AG10803 (cell line): Measurements from ENCODE around the gene DMRT1.
A peak's percentile ranks its signal among the peaks of the same experiment; 100 is the strongest.

Experiments used
- DNase-seq: peaks from one replicate; pipeline ENCODE4 v3.0.0; 2010; ENCODE audit warnings: low read depth
- H3K4me3 ChIP-seq: 2 replicates; pipeline ENCODE4 v1.5.1; 2011; ENCODE audit warnings: mild to moderate bottlenecking, low read length, control low read depth
- TF ChIP-seq, protein P1 (sequence below): conservative IDR thresholded peaks from 2 replicates; pipeline ENCODE4 v1.5.1; 2011; ENCODE audit warnings: mild to moderate bottlenecking, low read length, control low read depth, inconsistent platforms

DMRT1 gene

DNA sequence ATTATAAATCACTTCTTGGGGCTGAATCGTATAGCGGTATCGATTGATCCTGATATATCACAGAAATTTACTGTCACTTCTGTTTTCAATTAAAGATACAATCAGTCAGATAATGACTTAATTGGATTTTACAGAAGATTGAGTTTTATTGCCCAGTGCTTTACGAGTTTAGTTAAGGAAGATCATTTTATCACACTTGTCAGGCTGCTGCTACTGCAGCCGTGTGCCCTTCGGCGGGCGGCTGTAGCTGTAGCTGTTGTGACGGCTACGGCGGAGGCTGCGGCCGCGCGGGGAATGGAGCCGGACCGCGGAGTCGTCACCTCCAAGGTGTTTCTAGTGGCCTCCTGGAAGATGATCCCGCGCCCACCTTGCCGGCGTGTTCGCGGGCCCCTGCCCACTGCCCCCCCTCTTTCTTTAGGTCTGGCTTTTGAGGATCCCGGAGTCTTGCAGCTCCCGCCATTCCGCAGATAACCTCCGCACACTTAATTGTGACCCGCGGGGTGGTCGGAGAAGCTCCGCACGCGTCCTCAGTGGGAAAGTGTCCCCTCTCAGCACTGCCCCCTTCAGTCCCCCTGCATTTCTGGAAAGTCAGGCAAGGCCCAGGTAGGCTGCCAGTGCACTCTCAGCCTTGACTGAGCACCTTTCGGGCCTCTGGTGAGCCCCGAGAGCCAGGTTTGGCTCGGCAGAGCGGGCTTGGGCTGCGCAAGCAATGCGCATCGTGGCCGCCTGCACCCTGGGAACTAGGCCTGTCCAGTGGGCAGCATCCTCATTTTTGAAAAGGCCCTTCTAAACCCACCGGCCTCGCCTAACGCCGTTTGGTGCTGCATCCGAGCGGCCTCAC, 128.0 kb downstream of the DMRT1 start:
- DNase-seq = no peak
- TF ChIP-seq, protein P1, sequence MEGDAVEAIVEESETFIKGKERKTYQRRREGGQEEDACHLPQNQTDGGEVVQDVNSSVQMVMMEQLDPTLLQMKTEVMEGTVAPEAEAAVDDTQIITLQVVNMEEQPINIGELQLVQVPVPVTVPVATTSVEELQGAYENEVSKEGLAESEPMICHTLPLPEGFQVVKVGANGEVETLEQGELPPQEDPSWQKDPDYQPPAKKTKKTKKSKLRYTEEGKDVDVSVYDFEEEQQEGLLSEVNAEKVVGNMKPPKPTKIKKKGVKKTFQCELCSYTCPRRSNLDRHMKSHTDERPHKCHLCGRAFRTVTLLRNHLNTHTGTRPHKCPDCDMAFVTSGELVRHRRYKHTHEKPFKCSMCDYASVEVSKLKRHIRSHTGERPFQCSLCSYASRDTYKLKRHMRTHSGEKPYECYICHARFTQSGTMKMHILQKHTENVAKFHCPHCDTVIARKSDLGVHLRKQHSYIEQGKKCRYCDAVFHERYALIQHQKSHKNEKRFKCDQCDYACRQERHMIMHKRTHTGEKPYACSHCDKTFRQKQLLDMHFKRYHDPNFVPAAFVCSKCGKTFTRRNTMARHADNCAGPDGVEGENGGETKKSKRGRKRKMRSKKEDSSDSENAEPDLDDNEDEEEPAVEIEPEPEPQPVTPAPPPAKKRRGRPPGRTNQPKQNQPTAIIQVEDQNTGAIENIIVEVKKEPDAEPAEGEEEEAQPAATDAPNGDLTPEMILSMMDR = no peak
- no peak overlapping the region for H3K4me3 ChIP-seq

DNA sequence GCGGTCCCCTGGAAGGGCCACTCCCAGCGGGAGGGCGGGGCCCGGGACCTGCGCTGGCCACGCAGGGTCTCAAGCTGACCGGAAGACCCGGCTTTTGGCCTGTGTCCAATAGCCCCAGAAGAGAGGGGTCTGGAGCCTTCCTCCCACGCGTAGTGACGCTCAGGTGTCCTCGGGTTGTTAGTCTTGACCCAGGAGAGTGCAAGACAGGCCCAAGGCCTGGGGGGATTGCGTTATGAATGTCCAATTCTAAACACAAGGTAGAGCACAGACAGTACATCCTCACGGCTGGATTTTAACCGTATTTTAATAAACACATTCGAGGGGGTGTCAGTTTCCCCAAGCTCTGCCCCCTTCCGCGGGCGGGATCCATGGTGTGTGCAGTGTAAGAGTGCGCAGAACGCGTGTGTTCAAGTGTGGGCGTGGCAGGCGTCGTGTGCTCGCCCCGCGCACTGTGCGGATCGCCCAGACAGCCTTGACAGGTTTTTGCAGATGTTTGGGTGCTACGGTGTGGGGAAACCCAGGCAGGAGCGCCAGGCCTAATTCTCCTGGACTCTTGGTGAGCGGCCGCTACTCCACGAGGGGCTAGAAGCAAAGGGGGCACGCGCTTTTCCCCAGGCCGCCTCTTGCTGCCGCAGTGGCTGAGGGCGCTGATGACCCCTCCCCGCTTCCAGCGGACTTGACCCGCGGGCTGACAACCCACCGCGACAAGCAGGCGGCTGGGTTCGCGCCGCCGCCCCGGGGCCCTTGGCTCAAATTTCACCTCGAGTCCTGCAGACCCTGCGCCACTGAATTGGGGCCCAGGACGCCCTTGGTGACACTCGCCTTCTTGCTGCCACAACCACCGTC, 128.9 kb downstream of the DMRT1 start:
- TF ChIP-seq, protein P1 = no peak
- no peak for DNase-seq
- no peak overlapping the region for H3K4me3 ChIP-seq

DNA sequence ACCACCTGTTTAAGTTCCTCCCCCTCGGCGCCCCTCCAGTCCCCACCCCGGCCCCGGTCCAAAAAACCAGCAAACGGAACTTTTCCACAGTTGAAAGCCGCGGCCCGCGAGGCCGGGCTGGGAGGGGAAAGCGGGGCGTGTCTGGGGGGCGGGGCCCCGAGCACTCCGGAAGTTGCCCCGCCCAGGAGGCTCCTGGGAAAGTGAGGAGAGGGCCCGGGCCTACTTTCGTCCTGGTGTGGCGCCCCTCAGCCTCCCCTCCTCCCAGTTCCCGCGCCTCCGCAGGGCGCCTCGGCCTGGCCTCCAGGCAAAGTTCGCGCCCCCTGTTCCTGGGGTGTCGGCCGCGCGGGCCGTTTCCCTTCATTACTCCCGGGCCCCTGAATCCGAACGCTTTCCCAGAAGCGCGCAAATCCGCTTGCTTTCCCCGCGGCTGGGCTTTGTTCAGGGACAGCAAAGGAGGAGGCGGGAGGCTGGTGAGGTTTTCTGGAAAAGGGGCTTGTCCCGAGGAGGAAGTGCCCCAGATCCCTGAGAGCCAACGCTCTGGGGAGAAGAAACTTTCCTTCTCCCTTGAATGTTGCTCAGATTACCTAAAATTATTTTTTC, 130.5 kb downstream of the DMRT1 start:
- TF ChIP-seq, protein P1 = no peak
- DNase-seq = no peak
- peak overlapping the region; percentile 29 for H3K4me3 ChIP-seq

DNA sequence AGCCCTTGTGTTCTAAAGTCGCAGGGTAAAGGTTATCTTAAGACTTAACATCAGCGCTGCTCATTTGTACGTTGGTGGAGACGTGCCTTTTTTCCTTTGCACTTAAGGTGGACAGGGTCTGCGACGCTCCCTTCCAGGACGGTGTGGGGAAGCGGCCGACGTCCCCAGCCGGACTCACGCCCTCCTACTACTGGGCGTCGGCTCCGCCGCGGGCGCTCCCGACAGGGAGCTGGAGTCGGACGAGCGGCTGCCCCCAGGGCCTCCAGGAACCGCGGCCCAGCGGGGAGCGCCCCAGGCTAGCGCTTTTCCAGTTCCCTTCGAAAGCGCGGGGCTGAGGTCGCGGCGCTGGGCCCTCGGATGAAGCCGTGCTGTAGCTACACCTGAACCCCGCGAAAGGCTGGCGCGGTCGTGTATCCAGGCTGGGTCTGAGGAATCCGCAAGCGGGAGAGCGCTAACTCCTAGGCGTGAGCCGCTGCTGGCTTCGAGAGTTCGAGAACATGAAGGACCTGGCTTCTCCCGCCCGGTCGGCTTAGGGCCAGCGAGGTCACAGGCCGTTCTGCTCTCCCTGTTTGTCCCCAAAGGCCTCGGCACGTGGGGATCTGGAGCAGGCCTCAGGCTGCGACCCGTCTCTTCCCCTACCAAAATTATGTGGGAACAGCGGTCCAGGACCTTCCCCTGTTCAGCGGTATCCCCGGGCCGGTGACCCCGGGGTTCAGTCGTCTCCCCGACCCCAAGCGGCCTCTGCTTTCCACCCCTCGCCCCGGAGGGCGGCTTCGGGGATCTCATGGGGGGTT, 131.2 kb downstream of the DMRT1 start:
- no peak overlapping the region; the same call in 1 of the 2 replicates for H3K4me3 ChIP-seq
- DNase-seq = no peak
- TF ChIP-seq, protein P1 = no peak

DNA sequence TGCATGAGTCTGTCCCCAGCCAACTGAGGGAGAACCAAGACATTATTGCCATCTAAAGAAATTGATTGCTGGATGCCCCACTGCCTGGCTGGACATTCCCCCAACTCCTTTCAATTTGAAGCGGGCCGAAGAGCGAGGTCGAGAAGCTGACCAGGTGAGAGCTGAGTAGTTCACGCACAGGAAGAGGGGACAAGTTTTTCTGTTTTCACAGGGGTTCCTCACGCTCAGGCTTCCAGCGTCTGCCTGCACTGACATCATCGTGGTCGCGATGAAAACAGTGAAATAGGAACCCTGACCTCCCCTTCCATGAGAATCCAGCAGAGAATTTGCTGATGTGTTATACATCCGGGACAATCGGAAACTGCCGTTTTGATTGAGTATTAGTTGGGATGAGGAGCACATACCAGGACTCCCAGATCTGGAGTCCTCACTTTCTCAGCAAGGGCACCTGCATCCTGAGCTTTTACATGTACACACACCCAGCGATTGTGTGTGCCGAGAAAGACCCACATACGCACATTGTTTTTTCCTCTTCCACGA, 131.9 kb downstream of the DMRT1 start:
- TF ChIP-seq, protein P1 = no peak
- H3K4me3 ChIP-seq = no peak overlapping the region
- no peak for DNase-seq
